Osteocyte (in vitro differentiated cells): ENCODE results near the gene SERTAD2. TPM values are rescaled to one million over a fixed set of nuclear protein-coding genes. Genes with fewer than 3 reads are reported as not detected.

ENCODE experiments used
- DNase-seq: peaks from one replicate; pipeline ENCODE4 v3.0.0; 2021; ENCODE audit warnings: mixed read lengths; ENCODE audit not compliant: unreplicated experiment; ENCODE audit errors: extremely low spot score
- H3K27ac Mint-ChIP-seq: one replicate; pipeline ENCODE4 v1.8.0; 2021; ENCODE audit warnings: mild to moderate bottlenecking, mixed read lengths; ENCODE audit not compliant: unreplicated experiment
- H3K27me3 Mint-ChIP-seq: one replicate; pipeline ENCODE4 v1.8.0; 2021; ENCODE audit warnings: mixed read lengths; ENCODE audit not compliant: unreplicated experiment
- H3K36me3 Mint-ChIP-seq: one replicate; pipeline ENCODE4 v1.8.0; 2021; ENCODE audit warnings: mixed read lengths; ENCODE audit not compliant: unreplicated experiment
- H3K4me1 Mint-ChIP-seq: one replicate; pipeline ENCODE4 v1.8.0; 2021; ENCODE audit warnings: mixed read lengths; ENCODE audit not compliant: unreplicated experiment
- H3K4me3 Mint-ChIP-seq: one replicate; pipeline ENCODE4 v1.8.0; 2021; ENCODE audit warnings: mild to moderate bottlenecking, moderate library complexity, mixed read lengths; ENCODE audit not compliant: unreplicated experiment
- H3K9me3 Mint-ChIP-seq: one replicate; pipeline ENCODE4 v1.8.0; 2021; ENCODE audit warnings: mixed read lengths; ENCODE audit not compliant: unreplicated experiment
- total RNA-seq: library from RNA; stranded (reverse); gene quantifications from 2 replicates; pipeline ENCODE4 v1.2.1, GENCODE V29; 2021
- TF ChIP-seq, protein P1 (sequence below): fragments of 200-600 bp; sonication (generic); IDR thresholded peaks from 2 replicates; pipeline ENCODE4 v1.5.0; 2021; ENCODE audit warnings: antibody characterized with exemption, mild to moderate bottlenecking, moderate library complexity

The SERTAD2 gene
- total RNA-seq, 1 donor from 2014 or later: 17.4 TPM

DNA sequence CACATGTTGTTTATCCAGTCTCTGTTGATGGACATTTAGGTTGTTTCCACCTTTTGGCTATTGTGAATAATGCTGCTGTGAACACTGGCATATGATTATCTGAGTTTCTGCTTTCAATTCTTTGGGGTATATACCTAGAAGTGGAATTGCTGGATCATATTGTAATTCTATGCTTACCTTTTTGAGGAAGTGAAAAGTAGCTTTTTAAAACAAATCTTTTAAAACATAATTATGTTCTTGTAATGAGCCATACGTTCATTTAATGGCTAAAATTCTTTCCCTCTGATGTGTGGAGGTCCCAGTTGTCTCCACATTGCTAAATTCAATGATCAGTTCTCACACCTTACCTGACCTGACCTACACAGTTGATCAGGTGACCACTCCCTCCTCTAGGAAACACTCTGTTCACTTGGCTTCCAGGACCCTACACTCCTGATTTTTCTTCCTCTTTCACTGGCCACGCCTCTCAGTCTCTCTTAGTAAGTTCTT is 27.8 kb upstream of the SERTAD2 start:
- Mint-ChIP-seq H3K4me1 (peaks cover 29% of the 10 kb centered on the region), H3K4me3 (no peak overlapping the region), H3K36me3 (no peaks in the 10 kb centered on the region)

DNA sequence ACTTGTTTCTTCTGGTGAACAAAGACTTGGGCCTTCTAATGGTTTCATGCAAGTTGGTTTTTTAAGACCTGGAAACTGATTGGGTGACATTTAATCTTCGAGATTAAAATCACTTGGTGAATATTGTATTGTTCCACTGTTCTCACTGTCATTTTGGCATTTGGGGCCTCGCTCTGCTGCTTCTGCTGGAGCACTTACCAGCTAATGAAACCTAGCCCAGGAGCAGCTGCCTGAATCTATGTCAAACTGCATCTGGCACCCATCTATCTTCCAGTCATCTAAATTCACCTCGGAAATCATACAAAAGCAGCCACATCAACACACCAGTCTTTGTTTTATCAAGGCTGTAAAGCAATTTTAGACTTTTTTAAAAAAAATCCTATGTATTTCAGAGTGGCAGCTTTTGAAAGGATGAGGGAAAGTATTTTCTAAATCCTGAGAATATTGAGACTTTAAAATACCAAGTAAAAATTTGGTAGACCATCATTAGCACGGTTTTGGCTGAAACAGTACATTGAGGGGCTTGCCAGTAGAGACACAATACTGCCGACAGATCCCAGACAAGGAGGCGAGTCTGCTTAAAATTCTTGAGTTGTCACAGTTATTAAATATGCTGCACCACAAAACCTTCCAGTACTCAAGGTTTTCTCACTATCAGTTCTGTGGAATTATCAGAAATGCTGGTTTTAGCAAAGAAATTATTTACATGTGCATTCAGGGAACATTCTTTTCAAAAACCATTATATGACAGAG is 26.1 kb upstream of the SERTAD2 start:
- no peaks in the 10 kb centered on the region for H3K9me3 Mint-ChIP-seq
- TF ChIP-seq, protein P1, sequence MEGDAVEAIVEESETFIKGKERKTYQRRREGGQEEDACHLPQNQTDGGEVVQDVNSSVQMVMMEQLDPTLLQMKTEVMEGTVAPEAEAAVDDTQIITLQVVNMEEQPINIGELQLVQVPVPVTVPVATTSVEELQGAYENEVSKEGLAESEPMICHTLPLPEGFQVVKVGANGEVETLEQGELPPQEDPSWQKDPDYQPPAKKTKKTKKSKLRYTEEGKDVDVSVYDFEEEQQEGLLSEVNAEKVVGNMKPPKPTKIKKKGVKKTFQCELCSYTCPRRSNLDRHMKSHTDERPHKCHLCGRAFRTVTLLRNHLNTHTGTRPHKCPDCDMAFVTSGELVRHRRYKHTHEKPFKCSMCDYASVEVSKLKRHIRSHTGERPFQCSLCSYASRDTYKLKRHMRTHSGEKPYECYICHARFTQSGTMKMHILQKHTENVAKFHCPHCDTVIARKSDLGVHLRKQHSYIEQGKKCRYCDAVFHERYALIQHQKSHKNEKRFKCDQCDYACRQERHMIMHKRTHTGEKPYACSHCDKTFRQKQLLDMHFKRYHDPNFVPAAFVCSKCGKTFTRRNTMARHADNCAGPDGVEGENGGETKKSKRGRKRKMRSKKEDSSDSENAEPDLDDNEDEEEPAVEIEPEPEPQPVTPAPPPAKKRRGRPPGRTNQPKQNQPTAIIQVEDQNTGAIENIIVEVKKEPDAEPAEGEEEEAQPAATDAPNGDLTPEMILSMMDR: no peak
- peaks cover 13% of the 10 kb centered on the region for H3K4me1 Mint-ChIP-seq
- no peaks in the 10 kb centered on the region for H3K36me3 Mint-ChIP-seq
- DNase-seq: no peak
- no peaks in the 10 kb centered on the region for H3K27me3 Mint-ChIP-seq
- no peak overlapping the region for H3K27ac Mint-ChIP-seq
- no peak overlapping the region for H3K4me3 Mint-ChIP-seq

More for the DNA sequence above, 27.8 kb upstream of the SERTAD2 start:
- TF ChIP-seq, protein P1: no peak
- no peak overlapping the region for H3K27ac Mint-ChIP-seq
- no peaks in the 10 kb centered on the region for H3K27me3 Mint-ChIP-seq
- no peak for DNase-seq
- H3K9me3 Mint-ChIP-seq: no peaks in the 10 kb centered on the region

DNA sequence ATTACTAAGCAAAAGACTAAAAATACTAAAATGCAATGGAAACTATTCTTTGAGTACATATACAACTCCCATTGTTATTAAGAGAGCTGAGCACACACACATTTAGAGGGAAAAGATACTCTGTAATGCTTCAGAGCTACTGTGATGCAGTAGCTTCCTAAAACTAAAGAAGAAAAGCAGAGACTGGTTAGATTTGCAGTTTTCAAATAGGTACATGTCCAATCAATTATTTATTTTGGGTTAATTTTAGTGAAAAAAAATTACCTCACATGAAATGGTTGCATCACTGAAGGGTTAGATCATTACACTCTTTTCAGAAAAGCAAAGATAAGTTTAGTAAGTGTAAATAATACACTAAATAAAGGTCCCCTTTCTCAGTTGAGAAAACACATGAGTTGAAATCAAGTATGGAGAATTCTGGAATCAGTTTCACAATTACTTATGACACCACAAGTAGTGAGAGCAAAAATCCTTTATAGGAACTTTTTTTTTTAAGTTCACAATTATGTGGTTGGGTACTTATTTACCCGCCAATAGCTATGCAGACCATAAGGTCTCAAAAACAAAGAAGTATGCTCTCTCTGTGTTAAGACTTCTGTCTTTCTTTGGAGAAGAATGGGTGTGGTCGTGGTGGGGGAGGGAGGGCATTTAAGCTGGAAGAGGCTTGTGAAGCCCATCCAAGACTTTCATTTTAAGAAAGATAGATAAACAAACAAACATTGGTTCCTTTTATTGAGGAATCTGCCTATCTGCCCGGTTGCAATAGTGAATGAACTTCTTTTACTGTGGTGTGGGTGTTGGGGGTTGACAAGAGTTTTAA is 25.3 kb upstream of the SERTAD2 start:
- TF ChIP-seq, protein P1: no peak
- H3K27ac Mint-ChIP-seq: no peak overlapping the region
- H3K4me3 Mint-ChIP-seq: no peak overlapping the region
- no peaks in the 10 kb centered on the region for H3K36me3 Mint-ChIP-seq
- no peak for DNase-seq
- no peaks in the 10 kb centered on the region for H3K9me3 Mint-ChIP-seq
- no peaks in the 10 kb centered on the region for H3K27me3 Mint-ChIP-seq
- H3K4me1 Mint-ChIP-seq: peaks cover 9% of the 10 kb centered on the region

DNA sequence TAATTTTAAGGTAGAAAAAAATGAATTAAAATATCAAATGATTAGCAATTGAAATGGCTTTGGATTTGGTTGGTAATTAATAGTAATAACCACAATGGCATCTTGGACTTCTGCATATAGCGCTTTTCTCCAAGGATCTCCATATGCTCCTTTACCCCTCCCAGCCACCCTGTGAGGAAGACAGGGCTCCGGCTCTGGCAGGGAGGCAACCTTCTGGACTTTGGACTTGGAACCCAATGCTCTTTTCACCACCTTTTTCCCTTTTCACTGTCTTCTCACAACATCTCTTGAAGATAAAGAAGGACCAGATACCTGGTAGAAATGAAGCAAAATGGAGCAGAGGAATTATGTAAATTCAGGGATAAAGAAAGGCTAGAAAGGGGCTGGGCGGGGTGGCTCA is 23.8 kb upstream of the SERTAD2 start:
- DNase-seq: no peak
- Mint-ChIP-seq H3K4me1 (peaks cover 9% of the 10 kb centered on the region), H3K27me3 (no peaks in the 10 kb centered on the region), H3K36me3 (no peaks in the 10 kb centered on the region), H3K9me3 (no peaks in the 10 kb centered on the region), H3K27ac (no peak overlapping the region), H3K4me3 (no peak overlapping the region)
- TF ChIP-seq, protein P1: no peak

DNA sequence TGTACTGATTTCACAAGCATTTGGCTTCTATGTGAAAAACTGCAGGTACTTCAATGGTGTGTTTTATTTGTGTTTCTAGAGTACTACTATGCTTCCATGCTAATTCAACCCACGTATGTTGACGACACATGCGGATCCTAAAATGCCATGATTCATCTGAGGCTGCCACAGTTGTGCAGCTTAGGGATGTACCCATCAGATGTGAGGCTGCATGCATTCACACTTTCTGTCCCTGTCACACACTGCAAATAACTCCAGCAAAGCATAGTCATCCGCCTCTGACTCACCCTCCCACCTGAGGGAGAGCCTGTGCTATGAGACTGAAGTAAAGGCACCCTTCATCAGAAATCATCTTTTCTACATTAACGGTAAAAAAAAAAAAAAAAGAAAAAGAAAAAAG is 22.1 kb upstream of the SERTAD2 start:
- H3K9me3 Mint-ChIP-seq: no peaks in the 10 kb centered on the region
- H3K27ac Mint-ChIP-seq: no peak overlapping the region
- no peaks in the 10 kb centered on the region for H3K36me3 Mint-ChIP-seq
- no peaks in the 10 kb centered on the region for H3K27me3 Mint-ChIP-seq
- H3K4me1 Mint-ChIP-seq: peaks cover 9% of the 10 kb centered on the region
- DNase-seq: no peak
- TF ChIP-seq, protein P1: no peak
- no peak overlapping the region for H3K4me3 Mint-ChIP-seq
